ENCODE results near the gene PTPN1.

DNA sequence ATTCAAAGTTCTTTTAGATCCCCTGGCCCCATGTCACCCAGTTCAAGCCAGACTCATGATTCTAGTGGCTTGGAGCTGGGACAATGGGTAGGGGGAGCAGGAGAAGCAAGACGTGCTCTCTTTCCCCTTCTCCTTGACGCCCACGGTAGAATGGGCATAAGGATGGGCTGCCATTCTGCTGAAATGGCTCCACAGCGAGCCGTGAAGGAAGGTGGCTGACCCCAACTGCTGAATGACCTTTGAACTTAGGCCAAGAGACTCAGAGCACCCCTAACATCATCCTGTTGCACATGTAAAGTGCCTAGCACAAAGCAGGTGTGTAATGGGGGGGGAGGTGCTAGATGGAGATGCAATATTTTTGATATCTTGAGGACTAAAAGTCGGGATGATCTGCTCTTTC lies 15.8 kb upstream of the PTPN1 start:
- no peak for TF ChIP-seq POLR2AphosphoS5 (IDR thresholded peaks at IDR 0.05)
- TF ChIP-seq, protein P1, sequence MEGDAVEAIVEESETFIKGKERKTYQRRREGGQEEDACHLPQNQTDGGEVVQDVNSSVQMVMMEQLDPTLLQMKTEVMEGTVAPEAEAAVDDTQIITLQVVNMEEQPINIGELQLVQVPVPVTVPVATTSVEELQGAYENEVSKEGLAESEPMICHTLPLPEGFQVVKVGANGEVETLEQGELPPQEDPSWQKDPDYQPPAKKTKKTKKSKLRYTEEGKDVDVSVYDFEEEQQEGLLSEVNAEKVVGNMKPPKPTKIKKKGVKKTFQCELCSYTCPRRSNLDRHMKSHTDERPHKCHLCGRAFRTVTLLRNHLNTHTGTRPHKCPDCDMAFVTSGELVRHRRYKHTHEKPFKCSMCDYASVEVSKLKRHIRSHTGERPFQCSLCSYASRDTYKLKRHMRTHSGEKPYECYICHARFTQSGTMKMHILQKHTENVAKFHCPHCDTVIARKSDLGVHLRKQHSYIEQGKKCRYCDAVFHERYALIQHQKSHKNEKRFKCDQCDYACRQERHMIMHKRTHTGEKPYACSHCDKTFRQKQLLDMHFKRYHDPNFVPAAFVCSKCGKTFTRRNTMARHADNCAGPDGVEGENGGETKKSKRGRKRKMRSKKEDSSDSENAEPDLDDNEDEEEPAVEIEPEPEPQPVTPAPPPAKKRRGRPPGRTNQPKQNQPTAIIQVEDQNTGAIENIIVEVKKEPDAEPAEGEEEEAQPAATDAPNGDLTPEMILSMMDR (IDR thresholded peaks at IDR 0.05 in 8 of 11, conservative IDR thresholded peaks at IDR 0.05 in 3 of 11): no peak
